ENCODE results near the gene HTR3B.
"Not testable (repeated sequence)": the region's sequence is repeated elsewhere in the genome, so short reads cannot be mapped to it uniquely, and the experiment has no call there.

Gene HTR3B, protein sequence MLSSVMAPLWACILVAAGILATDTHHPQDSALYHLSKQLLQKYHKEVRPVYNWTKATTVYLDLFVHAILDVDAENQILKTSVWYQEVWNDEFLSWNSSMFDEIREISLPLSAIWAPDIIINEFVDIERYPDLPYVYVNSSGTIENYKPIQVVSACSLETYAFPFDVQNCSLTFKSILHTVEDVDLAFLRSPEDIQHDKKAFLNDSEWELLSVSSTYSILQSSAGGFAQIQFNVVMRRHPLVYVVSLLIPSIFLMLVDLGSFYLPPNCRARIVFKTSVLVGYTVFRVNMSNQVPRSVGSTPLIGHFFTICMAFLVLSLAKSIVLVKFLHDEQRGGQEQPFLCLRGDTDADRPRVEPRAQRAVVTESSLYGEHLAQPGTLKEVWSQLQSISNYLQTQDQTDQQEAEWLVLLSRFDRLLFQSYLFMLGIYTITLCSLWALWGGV

DNA sequence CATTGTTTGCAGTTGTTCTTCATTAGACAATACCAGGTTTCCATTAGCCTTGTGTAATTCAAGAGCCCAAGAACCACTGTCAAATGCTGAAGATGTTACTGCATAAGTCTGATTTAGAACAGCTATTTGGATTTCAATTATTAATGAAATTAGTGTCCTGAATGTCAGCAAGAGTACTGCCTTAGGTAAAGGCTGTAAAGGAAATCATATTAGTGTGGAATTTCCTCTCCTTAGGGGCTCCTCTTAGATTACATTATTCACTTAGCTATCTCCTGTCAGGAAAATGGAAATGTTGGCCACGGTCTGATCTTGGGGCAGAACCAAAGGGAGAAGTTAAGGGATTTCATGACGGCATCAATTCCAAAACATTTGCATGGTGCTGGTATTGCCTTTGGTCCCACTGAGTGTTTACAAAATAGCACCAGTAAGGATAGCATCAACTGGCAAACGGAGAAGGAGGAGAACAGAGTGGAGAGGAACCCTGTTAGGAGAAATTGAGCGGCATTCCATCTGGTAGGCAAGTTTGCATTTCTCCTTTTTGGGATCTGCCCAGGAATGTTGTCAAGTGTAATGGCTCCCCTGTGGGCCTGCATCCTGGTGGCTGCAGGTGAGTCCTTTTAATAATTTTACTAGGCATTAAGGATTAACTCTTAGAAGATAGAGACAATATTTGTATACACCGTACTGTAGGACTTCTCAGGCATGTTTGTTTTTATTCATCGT lies at the start of gene HTR3B:
TSS of gene HTR3B (plus strand) at position 418 of the 723 bp plus-strand sequence. CDS start at position 556, 138 bp downstream.
- DNase-seq (ENCODE audit: low read depth in 2 of 2) = no peak

DNA sequence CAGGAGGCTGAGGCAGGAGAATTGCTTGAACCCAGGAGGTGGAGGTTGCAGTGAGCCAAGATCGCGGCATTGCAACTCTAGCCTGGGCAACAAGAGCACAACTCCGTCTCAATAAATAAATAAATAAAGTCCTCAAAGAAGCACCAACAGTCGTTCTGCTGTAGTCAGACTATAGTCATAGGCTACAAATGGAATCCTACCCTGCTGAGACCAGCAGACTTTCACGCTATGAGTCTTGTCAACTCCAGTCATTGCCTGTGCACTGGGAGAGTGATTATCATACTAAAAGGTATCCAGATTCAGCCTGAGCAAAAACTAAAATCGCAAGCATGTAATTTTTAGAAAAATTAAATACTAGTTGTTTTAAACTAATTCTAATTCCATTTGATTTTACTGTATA lies 48.8 kb upstream of the HTR3B start:
- no peak for DNase-seq (ENCODE audit: low read depth in 2 of 2)

DNA sequence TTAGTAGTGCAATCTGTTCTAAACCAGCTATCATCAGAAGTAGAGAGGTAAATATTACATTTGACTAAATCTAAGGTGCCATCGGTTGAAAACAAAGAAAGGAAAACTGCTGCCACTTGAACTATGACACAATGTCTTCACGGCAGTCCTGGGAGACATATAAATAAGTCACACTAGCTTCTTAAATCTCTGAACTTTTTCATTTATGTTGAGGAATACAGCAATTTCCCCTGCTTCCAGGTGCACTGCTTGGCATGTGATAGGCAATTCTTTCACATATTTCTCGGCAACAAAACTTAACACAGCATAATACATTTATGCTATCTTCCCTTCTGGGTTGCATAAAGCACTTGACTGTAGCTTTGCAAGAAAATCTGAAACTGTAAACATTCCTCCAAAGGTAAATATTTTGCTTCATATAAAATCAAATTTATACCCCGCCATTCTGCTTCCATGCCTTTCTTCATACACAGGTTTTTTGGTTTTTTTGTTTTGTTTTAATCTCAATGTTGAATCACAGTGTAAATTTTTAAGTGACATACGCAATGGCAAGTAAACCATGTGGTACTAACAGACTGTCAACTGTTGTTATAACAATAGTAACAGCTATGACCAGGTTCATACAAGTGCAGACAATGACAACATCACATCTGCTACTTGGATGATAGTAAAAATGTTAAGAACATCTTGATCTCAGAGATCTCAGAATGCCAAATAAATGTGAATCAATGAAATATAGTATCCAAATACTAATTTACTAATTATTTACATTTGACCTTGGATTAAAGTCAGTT lies 47.4 kb upstream of the HTR3B start:
- no peak for DNase-seq (ENCODE audit: low read depth in 2 of 2)

DNA sequence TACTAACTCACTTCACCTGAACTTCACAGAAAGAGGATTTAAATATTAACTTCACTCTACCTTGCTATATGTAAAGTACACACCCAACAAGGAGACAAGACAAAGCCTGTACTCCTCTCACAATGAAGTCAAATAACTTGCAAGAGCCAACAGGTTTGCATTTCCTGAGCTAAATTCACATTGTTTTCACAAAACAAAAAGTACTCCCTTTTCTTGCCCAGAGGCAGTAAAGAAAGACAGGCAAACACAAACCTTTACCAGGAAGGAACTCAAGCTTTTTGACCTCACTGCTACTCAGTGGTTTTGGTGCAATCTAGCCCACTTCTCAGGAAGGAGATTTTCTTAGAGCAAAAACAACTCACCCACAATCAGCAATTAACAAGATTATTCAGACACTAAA lies 44.9 kb upstream of the HTR3B start:
- no peak for DNase-seq (ENCODE audit: low read depth in 2 of 2)

DNA sequence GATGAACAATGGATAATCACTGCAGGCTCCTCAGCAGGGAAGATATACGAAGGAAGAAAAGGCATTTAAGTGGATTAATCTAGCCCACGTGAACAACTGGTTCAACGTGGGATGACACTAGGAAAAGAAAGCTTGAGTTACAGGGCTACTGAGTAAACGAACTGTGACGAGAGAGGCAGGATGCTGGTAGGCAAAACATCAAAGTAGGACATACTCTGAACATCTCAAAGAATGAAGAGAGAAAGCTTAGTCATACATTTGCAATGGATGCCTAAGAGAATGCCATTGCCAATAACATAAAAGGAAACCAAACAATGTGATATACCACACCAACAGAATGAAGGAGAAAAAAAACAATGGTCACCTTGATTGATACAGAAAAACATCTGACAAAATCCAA lies 42.2 kb upstream of the HTR3B start:
- no peak for DNase-seq (ENCODE audit: low read depth in 2 of 2)

DNA sequence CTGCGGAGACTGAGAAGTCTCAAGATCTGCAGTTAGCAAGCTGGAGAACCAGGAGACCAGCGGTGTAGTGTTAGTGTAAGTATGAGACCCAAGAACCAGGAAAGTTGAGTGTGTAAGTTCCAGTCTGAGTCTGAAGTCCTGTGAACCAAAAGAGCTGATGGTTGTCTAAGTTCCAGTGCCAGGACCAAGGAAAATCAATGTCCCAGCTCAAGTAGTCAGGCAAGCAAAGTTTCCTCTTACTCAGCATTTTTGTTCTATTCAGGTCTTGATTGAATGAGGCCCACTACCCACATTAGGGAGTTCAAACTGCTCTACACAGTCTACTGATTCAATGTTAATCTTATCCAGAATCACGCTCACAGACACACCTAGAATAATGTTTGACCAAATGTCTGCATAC lies 40.2 kb upstream of the HTR3B start:
- DNase-seq (ENCODE audit: low read depth in 2 of 2) = no peak

DNA sequence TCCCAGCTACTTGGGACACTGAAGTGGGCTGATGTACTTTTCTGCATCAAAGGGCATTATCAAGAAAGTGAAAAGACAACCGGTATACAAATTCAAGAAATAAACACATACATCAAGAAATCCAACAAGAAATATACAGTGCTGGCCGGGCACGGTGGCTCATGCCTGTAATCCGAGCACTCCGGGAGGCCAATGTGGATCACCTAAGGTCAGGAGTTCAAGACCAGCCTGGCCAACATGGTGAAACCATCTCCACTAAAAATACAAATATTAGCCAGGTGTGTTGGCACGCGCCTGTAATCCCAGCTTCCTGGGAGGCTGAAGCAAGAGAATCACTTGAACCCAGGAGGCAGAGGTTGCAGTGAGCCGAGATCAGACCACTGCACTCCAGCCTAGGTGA lies 38.7 kb upstream of the HTR3B start:
- DNase-seq (ENCODE audit: low read depth in 2 of 2) = no peak

DNA sequence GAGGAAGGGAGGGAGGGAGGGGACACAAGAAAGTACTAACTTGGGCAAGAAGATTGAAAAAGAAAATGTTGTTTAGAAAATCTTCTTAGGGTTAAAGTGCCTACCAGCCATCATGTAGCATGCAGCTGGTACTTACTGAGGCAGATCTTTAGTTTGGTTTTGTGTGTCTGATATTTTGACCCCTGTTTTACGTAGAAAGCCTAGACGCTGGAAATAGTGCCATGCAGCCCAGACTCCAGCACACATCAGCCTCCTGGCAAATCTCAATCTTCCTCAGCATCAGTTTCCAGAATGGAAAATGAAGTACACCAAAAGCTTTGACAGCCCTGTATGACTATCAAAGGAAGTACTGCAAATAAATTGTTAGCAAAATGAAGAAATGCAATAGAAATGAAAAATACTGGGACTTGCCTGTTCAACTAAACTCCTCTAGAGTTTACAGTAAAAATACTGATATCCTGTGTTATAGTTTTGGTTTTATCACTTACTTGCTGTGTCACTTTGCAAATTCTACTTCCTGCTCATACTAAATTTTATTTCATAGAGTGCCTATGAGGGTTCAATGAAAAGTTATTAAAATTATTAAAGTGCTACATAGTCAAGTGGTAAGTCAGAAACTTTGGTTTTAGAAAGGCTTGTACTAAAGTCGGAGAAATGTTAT lies 36.6 kb upstream of the HTR3B start:
- DNase-seq (ENCODE audit: low read depth in 2 of 2) = no peak

DNA sequence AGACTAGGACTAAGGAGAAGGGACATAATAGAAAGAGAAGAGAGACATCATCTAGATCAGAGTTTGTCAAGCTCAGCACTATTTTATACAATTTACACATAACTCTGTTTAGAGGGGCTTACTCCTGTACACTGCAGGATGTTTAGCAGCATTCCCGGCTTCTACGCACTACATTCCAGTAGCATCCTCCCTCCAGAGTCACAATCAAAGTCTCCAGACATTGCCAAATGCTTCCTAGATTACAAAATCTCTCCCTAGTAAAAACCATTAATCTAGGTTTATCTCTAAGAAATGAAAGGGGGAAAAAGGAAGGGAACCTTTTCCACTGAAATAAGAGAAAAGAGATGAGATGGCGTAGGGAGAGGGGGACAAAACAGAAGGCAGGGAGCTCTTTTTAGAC lies 33.3 kb upstream of the HTR3B start:
- no peak for DNase-seq (ENCODE audit: low read depth in 2 of 2)

DNA sequence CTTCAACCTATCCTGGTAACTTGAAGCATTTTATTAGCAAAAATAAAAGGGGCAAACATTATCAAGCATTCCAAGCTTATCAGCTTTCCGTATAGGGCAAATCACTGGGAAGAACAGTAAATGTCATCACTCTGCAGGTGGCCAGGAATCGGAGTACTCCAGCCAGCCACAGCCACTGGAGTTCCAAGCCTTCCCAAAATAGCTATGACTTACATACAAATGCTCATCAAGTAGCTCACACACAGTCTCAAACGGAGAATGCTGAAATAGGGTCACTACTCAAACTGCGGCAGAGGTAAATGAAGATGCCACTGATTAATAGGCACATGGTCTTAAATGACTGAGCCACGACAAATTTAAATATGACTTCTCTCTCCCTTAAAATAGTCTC lies 31.4 kb upstream of the HTR3B start:
- DNase-seq (ENCODE audit: low read depth in 2 of 2) = no peak

DNA sequence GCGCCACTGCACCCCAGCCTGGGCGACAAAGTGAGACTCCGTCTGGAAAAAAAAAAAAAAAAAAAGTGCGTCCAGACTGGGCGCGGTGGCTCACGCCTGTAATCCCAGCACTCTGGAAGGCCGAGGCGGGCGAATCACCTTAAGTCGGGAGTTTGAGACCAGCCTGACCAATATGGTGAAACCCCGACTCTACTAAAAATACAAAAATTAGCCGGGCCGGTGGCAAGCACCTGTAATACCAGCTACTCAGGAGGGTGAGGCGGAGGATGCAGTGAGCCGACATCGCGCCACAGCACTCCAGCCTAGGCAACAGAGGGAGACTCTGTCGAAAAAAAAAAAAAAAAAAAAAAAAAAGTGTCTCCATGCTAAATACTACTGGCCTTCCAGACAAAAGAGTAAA lies 30.5 kb upstream of the HTR3B start:
- no peak for DNase-seq (ENCODE audit: low read depth in 2 of 2)

DNA sequence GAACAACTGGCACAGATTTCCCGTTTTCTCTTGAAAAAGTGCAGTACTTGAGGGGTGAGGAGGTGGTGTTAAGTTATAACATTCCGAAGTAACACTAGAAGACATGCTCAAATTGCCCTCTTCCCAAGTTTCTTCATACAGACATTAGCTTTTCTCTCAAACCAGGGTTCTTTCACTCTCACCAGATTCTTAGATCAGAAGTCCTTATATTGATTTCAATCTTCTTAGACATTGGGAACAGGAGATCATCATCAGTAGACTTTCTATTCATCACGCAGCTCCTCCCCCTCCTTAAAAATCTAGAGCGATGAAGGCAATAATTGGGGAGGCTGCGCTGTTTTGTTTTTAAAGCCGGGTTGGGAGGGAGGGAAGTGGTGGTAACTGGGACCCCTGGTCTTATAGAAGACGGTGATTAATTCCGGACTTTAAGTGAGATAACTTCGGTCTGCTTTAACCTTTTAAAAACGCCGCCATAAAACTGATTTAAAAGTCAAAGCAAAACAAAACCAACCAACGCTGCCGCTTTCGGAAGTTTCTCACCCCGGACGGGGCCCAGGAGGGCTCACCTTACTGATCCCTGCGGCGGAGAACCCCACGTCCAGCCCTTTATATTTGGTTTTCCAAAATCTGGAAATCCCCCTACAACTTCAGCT lies 29.9 kb upstream of the HTR3B start:
- DNase-seq (ENCODE audit: low read depth in 2 of 2) = peak in 1 of 2 donors; percentile 2

DNA sequence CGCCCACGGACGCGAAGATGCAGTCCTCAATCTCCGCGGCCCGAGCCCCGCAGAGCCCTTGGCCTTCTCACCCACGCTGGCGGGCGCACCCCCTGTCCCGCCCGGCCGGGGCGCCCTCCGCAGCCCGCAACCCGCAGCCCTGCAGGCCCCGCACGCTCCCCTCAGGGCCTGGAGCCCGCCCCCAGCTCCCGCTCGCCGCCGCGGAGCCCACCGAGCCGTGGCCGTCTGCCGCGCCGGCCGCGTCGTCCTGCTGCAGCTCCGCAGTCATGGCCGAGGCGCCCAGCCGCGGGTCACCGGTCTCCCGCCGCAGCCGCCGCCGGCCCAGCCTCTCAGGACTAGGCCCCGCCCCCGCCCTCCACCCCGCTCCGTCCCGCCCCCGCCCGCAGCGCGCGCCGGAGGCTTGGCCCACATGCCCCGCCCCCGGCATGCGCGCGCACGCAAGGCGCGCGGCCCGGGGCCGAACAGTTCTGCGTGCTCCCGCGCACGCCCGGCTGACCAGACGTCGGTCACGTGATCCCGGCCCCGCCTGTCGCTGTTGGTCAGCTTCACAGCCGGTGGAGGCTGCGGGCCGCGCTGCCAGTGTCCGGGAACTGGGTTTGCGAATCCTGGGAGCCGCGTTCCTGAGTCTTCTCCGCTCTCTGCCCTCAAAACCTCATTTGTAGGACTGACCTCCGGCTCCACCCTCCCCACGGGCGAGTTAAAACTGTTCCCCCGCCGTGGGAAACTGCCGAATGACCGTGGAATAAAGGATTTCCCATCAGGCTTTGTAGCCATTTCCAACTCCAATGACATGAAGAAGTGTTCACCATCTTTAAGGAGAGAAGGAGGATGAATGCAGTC lies 29.1 kb upstream of the HTR3B start, which contains the start of gene USP28:
TSS of gene USP28 (minus strand) at position 339 of the 840 bp plus-strand sequence. CDS start at position 268, 71 bp downstream.
- peak; percentile 49 to 63 for DNase-seq (ENCODE audit: low read depth in 2 of 2)

DNA sequence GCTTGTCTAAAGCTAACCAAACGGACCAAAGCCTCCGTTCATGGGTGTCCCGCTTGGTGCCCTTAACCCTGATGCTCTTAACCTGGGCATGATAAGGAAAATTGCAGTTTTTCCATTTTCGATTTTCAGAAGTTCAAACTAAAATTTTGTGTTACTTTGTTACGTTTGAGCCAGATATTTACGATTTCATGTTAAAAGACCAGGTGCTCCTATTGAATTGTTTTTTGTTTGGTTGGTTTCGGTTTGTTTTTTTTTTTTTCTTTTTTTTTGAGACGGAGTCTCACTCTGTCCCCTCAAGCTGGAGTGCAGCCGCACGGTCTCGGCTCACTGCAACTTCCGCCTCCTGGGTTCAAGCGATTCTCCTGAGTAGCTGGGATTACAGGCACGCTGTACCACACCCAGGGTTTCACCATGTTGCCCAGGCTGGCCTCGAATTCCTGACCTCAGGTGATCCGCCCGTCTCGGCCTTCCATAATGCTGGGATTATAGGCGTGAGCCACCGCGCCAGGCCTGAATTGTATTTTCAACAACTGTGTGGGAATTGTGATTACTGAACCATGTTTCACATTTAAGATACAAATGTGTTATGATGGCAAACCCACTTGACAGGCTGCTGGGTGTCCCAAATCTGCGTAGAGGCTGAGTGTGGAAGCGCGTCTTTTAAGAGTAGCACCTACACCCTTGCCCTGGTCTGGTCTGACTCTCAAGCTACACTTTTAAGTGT lies 28.4 kb upstream of the HTR3B start:
- DNase-seq (ENCODE audit: low read depth in 2 of 2) = no peak

DNA sequence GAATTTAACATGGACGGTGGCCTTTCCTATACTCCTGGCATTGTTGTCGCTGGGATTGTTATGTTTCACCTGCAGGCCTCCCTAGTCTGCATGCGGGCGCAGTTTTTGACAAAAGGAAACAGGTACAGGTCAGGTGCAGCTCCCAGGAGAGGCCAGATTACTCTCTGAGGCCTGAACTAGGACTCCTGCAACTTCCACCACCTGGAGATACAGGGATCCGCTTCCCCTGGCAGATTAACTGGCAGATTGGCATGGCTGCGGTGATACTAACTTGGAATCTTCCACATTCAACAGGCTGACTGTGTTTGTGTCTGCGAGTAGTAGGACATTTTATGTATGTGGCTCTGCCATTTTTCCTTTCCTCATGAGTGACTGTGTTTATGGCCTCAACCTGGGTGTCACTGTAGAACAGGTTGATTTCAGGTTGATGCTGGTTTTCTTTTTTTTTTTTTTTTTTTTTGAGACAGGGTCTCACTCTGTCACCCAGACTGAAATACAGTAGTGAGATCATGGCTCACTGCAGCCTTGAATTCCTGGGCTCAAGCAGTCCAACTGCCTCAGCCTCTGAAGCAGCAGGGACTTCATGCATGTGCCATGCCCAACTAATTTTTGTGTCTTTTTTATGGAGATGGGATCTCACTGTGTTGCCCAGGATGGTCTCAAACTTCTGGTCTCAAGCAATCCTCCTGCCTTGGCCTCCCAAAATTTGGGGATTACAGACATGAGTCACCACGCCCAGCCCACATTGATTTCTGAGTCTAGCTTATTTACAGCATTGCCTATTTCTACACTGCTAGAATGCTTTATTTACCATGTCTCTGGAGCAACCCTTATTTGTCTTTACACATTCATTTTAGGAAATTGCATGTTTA lies 27.6 kb upstream of the HTR3B start:
- no peak for DNase-seq (ENCODE audit: low read depth in 2 of 2)

DNA sequence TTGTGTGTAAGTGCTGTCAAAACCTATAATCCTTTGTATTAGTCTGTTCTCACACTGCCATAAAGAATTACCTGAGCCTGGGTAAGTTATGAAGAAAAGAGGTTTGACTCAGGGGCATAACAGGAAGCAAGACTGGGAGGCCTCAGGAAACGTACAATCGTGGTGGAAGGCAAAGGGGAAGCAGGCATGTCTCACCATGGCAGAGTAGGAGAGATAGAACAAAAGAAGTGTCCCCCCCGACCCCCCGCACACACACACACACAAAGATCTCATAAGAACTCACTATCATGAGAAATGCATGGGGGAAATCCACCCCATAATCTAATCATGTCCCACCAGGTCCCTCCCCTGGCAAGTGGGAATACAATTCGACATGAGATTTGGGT lies 26.9 kb upstream of the HTR3B start:
- no peak for DNase-seq (ENCODE audit: low read depth in 2 of 2)

DNA sequence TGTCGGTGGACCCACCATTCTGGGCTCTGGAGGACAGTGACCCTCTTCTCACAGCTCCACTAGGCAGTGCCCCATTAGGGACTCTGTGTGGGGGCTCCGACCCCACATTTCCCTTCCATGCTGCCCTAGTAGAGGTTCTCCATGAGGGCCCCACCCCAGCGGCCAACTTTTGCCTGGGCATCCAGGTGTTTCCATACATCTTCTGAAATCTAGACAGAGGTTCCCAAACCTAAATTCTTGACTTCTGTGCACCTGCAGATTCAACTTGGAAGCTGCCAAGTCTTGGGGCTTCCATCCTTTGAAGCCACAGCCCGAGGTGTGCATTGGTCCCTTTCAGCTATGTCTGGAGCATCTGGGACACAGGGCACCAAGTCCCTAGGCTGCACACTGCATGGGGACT lies 25.1 kb upstream of the HTR3B start:
- not testable (repeated sequence) for DNase-seq (ENCODE audit: low read depth in 2 of 2)

DNA sequence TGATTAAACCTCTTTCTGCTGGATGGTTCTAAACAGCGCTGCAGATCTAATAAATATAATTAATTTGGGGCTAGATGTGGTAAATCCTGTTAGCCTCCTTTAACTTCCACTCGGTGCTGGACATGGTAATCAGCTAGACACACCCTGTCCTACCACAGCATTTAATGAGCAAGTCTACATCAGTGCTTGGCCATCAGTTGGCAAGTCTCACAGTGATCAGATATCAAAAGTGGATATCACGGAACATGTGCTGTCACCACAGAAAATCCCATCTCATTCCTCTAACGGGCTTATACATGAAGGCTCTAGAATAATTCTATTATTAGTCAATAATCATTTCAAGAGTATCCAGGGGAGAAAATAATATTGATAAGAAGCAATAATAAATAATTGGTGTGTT lies 23.6 kb upstream of the HTR3B start:
- DNase-seq (ENCODE audit: low read depth in 2 of 2) = no peak

DNA sequence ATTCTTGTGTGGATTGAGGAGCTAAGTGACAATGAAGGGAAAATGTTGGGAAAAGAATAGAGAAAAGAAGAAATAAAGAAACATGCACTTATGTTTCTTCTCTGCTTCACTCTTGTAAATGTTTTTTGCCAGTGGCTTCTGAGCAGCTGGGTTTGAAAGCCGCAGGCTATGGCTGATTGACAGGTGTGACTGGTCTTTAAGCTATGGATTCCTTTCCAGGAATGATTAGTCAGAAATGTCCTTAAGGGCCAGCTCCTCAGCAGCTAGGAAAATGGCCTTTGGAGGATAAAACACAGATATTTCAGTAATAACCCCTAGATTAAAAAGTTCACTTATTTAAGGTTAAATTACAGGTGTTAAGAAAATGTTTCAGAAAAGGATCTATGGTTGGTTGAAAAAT lies 22.7 kb upstream of the HTR3B start:
- DNase-seq (ENCODE audit: low read depth in 2 of 2) = no peak

Data from stimulated activated CD8-positive, alpha-beta memory T cell treated with anti-CD3 and anti-CD28 coated beads, Interleukin-7, amount 100 ng/mL, for 1 hour (primary cell).